Mammary epithelial cell (primary cell): ENCODE results near the gene GPR39.

Experiments used
- EZH2 ChIP-seq: IDR thresholded peaks from 2 replicates; pipeline ENCODE4 v1.6.1; 2012; ENCODE audit warnings: low read length, inconsistent platforms, borderline replicate concordance
- TF ChIP-seq, protein P1 (sequence below), 2 donors: IDR thresholded peaks in 1 of 2; conservative IDR thresholded peaks in 1 of 2; 2 replicates each; pipeline ENCODE4 v1.5.1; 2011 to 2012; ENCODE audit warnings: inconsistent platforms in 2 of 2, low read length in 2 of 2, mild to moderate bottlenecking in 2 of 2, control low read depth in 1 of 2, low read depth in 1 of 2; ENCODE audit not compliant: insufficient read depth in 1 of 2; ENCODE audit errors: extremely low read depth in 1 of 2

DNA sequence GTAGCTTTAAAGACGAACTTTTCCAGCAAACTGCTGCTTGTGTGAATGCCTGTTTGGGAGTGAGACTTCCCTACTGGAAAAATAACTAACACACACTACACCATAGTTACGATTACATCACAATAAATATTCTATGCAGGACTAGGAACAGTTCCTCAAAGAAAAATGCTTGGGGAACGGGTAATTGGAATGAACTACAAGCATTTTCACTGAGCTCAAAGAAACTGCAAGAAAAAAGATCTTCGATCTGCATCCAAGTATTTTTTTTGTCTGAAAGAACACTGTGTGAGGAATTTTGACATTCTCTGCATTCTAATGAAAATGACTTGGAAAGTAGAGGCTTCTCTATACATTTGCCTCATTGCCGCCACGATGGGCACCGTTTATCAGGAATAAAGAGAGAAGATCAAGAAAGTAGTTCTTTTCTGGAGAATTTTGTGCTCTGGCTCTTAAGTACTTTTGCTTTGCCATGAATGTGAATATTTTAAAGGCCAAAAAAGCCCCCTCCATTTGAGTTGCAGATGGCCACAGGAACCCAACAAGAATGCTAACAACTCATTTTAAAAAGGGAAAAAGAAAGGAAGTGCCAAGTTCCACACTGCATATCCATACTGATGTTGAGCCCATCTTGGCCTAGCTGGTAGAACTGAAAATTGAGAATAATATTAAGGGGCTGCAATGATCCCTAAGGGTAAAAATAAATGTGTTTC, 239.8 kb downstream of the GPR39 start:
- TF ChIP-seq, protein P1, sequence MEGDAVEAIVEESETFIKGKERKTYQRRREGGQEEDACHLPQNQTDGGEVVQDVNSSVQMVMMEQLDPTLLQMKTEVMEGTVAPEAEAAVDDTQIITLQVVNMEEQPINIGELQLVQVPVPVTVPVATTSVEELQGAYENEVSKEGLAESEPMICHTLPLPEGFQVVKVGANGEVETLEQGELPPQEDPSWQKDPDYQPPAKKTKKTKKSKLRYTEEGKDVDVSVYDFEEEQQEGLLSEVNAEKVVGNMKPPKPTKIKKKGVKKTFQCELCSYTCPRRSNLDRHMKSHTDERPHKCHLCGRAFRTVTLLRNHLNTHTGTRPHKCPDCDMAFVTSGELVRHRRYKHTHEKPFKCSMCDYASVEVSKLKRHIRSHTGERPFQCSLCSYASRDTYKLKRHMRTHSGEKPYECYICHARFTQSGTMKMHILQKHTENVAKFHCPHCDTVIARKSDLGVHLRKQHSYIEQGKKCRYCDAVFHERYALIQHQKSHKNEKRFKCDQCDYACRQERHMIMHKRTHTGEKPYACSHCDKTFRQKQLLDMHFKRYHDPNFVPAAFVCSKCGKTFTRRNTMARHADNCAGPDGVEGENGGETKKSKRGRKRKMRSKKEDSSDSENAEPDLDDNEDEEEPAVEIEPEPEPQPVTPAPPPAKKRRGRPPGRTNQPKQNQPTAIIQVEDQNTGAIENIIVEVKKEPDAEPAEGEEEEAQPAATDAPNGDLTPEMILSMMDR (conservative IDR thresholded peaks at IDR 0.05 in 1 of 2, IDR thresholded peaks at IDR 0.05 in 1 of 2; ENCODE audit: extremely low read depth in 1 of 2, insufficient read depth in 1 of 2, low read depth in 1 of 2, low read length in 2 of 2) = no peak
- no peak for TF ChIP-seq EZH2
